ENCODE results near the gene ZNF638. TPM values are rescaled to one million over a fixed set of nuclear protein-coding genes. Genes with fewer than 3 reads are reported as not detected.

Gene ZNF638
- total and polyA plus RNA-seq, 2 of the 8 experiments (the other 6 are each of a cell fraction or from before 2014, with no cell fraction given): 45.3 to 143 TPM

- DNase-seq (ENCODE audit: low read depth in 1 of 2, low spot score in 2 of 2) (no peak), FAIRE-seq (no peak)
- Histone ChIP-seq H3K9ac (replicated peaks in 1 of 4; ENCODE audit: extremely low read depth in 1 of 4, low read depth in 3 of 4, low read length in 3 of 4) (no peak overlapping the region), H3K4me3 (ENCODE audit: extremely low read depth in 1 of 4, insufficient read depth in 2 of 4, low read depth in 3 of 4, low read length in 4 of 4) (no peak overlapping the region), H4K5ac (ENCODE audit: insufficient read length, low read depth, low read length) (no peak overlapping the region), H3K23me2 (ENCODE audit: low read depth, low read length) (peaks cover 7% of the 10 kb centered on the region; the same call in 1 of the 2 replicates), H2BK15ac (ENCODE audit: low read length) (no peak overlapping the region), H3K4me1 (replicated peaks in 1 of 4; ENCODE audit: control insufficient read depth in 3 of 4, insufficient read depth in 4 of 4, low read length in 3 of 4) (peaks cover 4 to 6% (median 4%) of the 10 kb centered on the region in 4 experiments; a peak in 4 of 7 replicates), H2BK20ac (ENCODE audit: low read length) (no peak overlapping the region), H4K91ac (replicated peaks; ENCODE audit: insufficient read length, low read length) (no peak overlapping the region), H2AFZ (ENCODE audit: low read length) (no peak overlapping the region), H3K27ac (ENCODE audit: low read depth, low read length) (no peak overlapping the region), H3K79me2 (ENCODE audit: control insufficient read depth in 1 of 2, insufficient read depth in 2 of 2, low read length in 2 of 2) (peaks cover 7 to 41% of the 10 kb centered on the region in 2 experiments; a peak in 3 of 4 replicates), H4K8ac (ENCODE audit: extremely low read depth, insufficient read depth, low read length) (no peak overlapping the region), H3K79me1 (ENCODE audit: low read depth, low read length) (no peaks in the 10 kb centered on the region; the same call in 1 of the 2 replicates), H3K4ac (replicated peaks; ENCODE audit: insufficient read length, low read depth, low read length) (no peak overlapping the region), H3K14ac (ENCODE audit: insufficient read length) (no peak overlapping the region), H2AK5ac (ENCODE audit: low read depth, low read length) (no peak overlapping the region), H2BK5ac (ENCODE audit: low read depth, low read length) (no peak overlapping the region), H3K27me3 (replicated peaks in 1 of 4; ENCODE audit: control insufficient read depth in 3 of 4, extremely low read depth in 1 of 4, insufficient read depth in 3 of 4, low read length in 3 of 4) (no peaks in the 10 kb centered on the region), H3K36me3 (ENCODE audit: control insufficient read depth in 2 of 4, insufficient read depth in 4 of 4, low read length in 3 of 4) (peaks cover 0 to 3% (median 0%) of the 10 kb centered on the region in 4 experiments; a peak in 1 of 8 replicates), H3K18ac (ENCODE audit: extremely low read depth, low read length) (no peak overlapping the region), H3K9me3 (ENCODE audit: insufficient read depth in 2 of 2, low read depth in 1 of 2, low read length in 1 of 2) (no peaks in the 10 kb centered on the region), H3K23ac (ENCODE audit: insufficient read length) (no peak overlapping the region), H2BK12ac (ENCODE audit: low read depth, low read length) (no peak overlapping the region), H4K20me1 (replicated peaks in 1 of 2; ENCODE audit: control insufficient read depth in 1 of 2, insufficient read depth in 2 of 2, low read length in 2 of 2) (peaks cover 0 to 7% of the 10 kb centered on the region in 2 experiments), H3K4me2 (ENCODE audit: insufficient read depth in 1 of 2, low read depth in 2 of 2, low read length in 2 of 2) (no peak overlapping the region), H2BK120ac (replicated peaks; ENCODE audit: low read depth, low read length) (no peak overlapping the region), H3K56ac (replicated peaks; ENCODE audit: insufficient read length, low read depth, low read length) (no peak overlapping the region)
- ChIA-PET POLR2A (ENCODE audit: partially characterized antibody) (interaction anchor here (1.8 kb wide), 1 partner anchor 126 kb away, joined by 5 read pairs; no protein-coding TSS in a partner anchor), CTCF (ENCODE audit: partially characterized antibody) (interaction anchor here (0.8 to 4.6 kb wide), 8 partner anchors 20 to 175 kb away, joined by 3 to 27 read pairs (median 6); no protein-coding TSS in a partner anchor)
- no peak for TF ChIP-seq POU5F1 (IDR thresholded peaks at IDR 0.05; ENCODE audit: low read depth, low read length)
- TF ChIP-seq ATF2 (IDR thresholded peaks at IDR 0.05; ENCODE audit: low read length): no peak
- no peak for TF ChIP-seq JUND (IDR thresholded peaks at IDR 0.05; ENCODE audit: low read length)
- TF ChIP-seq SAP30 (IDR thresholded peaks at IDR 0.05; ENCODE audit: insufficient read depth, insufficient replicate concordance, low read length): no peak
- TF ChIP-seq CBX8 (IDR thresholded peaks at IDR 0.05; ENCODE audit: borderline replicate concordance, low read depth, low read length): no peak
- no peak for TF ChIP-seq EGR1 (IDR thresholded peaks at IDR 0.05; ENCODE audit: borderline replicate concordance, low read depth, low read length)
- TF ChIP-seq SP4 (IDR thresholded peaks at IDR 0.05; ENCODE audit: low read length): no peak
- TF ChIP-seq HDAC6 (IDR thresholded peaks at IDR 0.05; ENCODE audit: low read depth, low read length): no peak
- TF ChIP-seq TAF7 (optimal IDR thresholded peaks at IDR 0.05; ENCODE audit: borderline replicate concordance, low read depth, low read length): no peak
- TF ChIP-seq CEBPB (IDR thresholded peaks at IDR 0.05; ENCODE audit: low read depth, low read length): no peak
- TF ChIP-seq RFX5 (IDR thresholded peaks at IDR 0.05; ENCODE audit: borderline replicate concordance, low read depth, low read length): no peak
- no peak for TF ChIP-seq RAD21 (IDR thresholded peaks at IDR 0.05 in 1 of 2, conservative IDR thresholded peaks at IDR 0.05 in 1 of 2; ENCODE audit: low read depth in 2 of 2, low read length in 2 of 2)
- TF ChIP-seq MAX (IDR thresholded peaks at IDR 0.05): no peak
Measured at GRCh38 chr2:71330155-71330554, 1.4 kb upstream of the ZNF638 start.

Data from H1 (cell line).